ENCODE measurements around the gene RET.
A peak's percentile ranks its signal among the peaks of the same experiment; 100 is the strongest.

Gene RET

GRCh38 chr10:43127442-43127841, 50.6 kb downstream of the RET start:
- Histone ChIP-seq H3K4me3 (ENCODE audit: low read depth in 1 of 2, low read length in 2 of 2) (no peak overlapping the region), H3K27ac (ENCODE audit: low read length) (no peak overlapping the region), H3K9me3 (ENCODE audit: control insufficient read depth in 1 of 2, low read length in 2 of 2) (no peaks in the 10 kb centered on the region), H3K4me1 (ENCODE audit: control insufficient read depth in 1 of 2, insufficient read depth in 2 of 2, low read length in 2 of 2) (no peaks in the 10 kb centered on the region), H3K36me3 (ENCODE audit: control insufficient read depth in 1 of 2, insufficient read depth in 2 of 2, low read length in 2 of 2) (no peaks in the 10 kb centered on the region), H3K27me3 (ENCODE audit: low read depth, low read length) (no peaks in the 10 kb centered on the region)

- Histone ChIP-seq H3K9me3 (ENCODE audit: control insufficient read depth in 1 of 2, low read length in 2 of 2) (no peaks in the 10 kb centered on the region), H3K4me1 (ENCODE audit: control insufficient read depth in 1 of 2, insufficient read depth in 2 of 2, low read length in 2 of 2) (no peaks in the 10 kb centered on the region), H3K36me3 (ENCODE audit: control insufficient read depth in 1 of 2, insufficient read depth in 2 of 2, low read length in 2 of 2) (no peaks in the 10 kb centered on the region), H3K27ac (ENCODE audit: low read length) (no peak overlapping the region), H3K27me3 (ENCODE audit: low read depth, low read length) (no peaks in the 10 kb centered on the region), H3K4me3 (ENCODE audit: low read depth in 1 of 2, low read length in 2 of 2) (no peak overlapping the region)
These were observed 51.5 kb downstream of the RET start for GRCh38 chr10:43128331-43128730.

- Histone ChIP-seq H3K27ac (ENCODE audit: low read length) (peak overlapping the region; percentile 34), H3K9me3 (ENCODE audit: control insufficient read depth in 1 of 2, low read length in 2 of 2) (no peaks in the 10 kb centered on the region), H3K36me3 (ENCODE audit: control insufficient read depth in 1 of 2, insufficient read depth in 2 of 2, low read length in 2 of 2) (no peaks in the 10 kb centered on the region), H3K4me3 (ENCODE audit: low read depth in 1 of 2, low read length in 2 of 2) (no peak overlapping the region), H3K27me3 (ENCODE audit: low read depth, low read length) (no peaks in the 10 kb centered on the region), H3K4me1 (ENCODE audit: control insufficient read depth in 1 of 2, insufficient read depth in 2 of 2, low read length in 2 of 2) (no peaks in the 10 kb centered on the region)
These were observed 52.3 kb downstream of the RET start for GRCh38 chr10:43128958-43129706.

GRCh38 chr10:43130770-43131171, 53.9 kb downstream of the RET start:
- H3K9me3 ChIP-seq (ENCODE audit: control insufficient read depth in 1 of 2, low read length in 2 of 2), result no peaks in the 10 kb centered on the region

GRCh38 chr10:43131256-43131655, 54.4 kb downstream of the RET start:
- Histone ChIP-seq H3K27ac (ENCODE audit: low read length) (no peak overlapping the region), H3K4me1 (ENCODE audit: control insufficient read depth in 1 of 2, insufficient read depth in 2 of 2, low read length in 2 of 2) (no peaks in the 10 kb centered on the region), H3K36me3 (ENCODE audit: control insufficient read depth in 1 of 2, insufficient read depth in 2 of 2, low read length in 2 of 2) (no peaks in the 10 kb centered on the region), H3K9me3 (ENCODE audit: control insufficient read depth in 1 of 2, low read length in 2 of 2) (no peaks in the 10 kb centered on the region), H3K4me3 (ENCODE audit: low read depth in 1 of 2, low read length in 2 of 2) (no peak overlapping the region), H3K27me3 (ENCODE audit: low read depth, low read length) (no peaks in the 10 kb centered on the region)

More at GRCh38 chr10:43130770-43131171, 53.9 kb downstream of the RET start:
- Histone ChIP-seq H3K36me3 (ENCODE audit: control insufficient read depth in 1 of 2, insufficient read depth in 2 of 2, low read length in 2 of 2) (no peaks in the 10 kb centered on the region), H3K4me1 (ENCODE audit: control insufficient read depth in 1 of 2, insufficient read depth in 2 of 2, low read length in 2 of 2) (no peaks in the 10 kb centered on the region), H3K4me3 (ENCODE audit: low read depth in 1 of 2, low read length in 2 of 2) (no peak overlapping the region), H3K27me3 (ENCODE audit: low read depth, low read length) (no peaks in the 10 kb centered on the region), H3K27ac (ENCODE audit: low read length) (no peak overlapping the region)

- Histone ChIP-seq H3K27ac (ENCODE audit: low read length) (no peak overlapping the region), H3K4me3 (ENCODE audit: low read depth in 1 of 2, low read length in 2 of 2) (no peak overlapping the region), H3K27me3 (ENCODE audit: low read depth, low read length) (no peaks in the 10 kb centered on the region), H3K4me1 (ENCODE audit: control insufficient read depth in 1 of 2, insufficient read depth in 2 of 2, low read length in 2 of 2) (no peaks in the 10 kb centered on the region), H3K36me3 (ENCODE audit: control insufficient read depth in 1 of 2, insufficient read depth in 2 of 2, low read length in 2 of 2) (no peaks in the 10 kb centered on the region), H3K9me3 (ENCODE audit: control insufficient read depth in 1 of 2, low read length in 2 of 2) (no peaks in the 10 kb centered on the region)
These were observed 55.0 kb downstream of the RET start for GRCh38 chr10:43131906-43132305.

GRCh38 chr10:43132867-43133787, 56.3 kb downstream of the RET start:
- Histone ChIP-seq H3K4me1 (ENCODE audit: control insufficient read depth in 1 of 2, insufficient read depth in 2 of 2, low read length in 2 of 2) (no peaks in the 10 kb centered on the region), H3K36me3 (ENCODE audit: control insufficient read depth in 1 of 2, insufficient read depth in 2 of 2, low read length in 2 of 2) (no peaks in the 10 kb centered on the region), H3K27ac (ENCODE audit: low read length) (no peak overlapping the region), H3K4me3 (ENCODE audit: low read depth in 1 of 2, low read length in 2 of 2) (no peak overlapping the region), H3K27me3 (ENCODE audit: low read depth, low read length) (no peaks in the 10 kb centered on the region), H3K9me3 (ENCODE audit: control insufficient read depth in 1 of 2, low read length in 2 of 2) (no peaks in the 10 kb centered on the region)

GRCh38 chr10:43134126-43134905, 57.4 kb downstream of the RET start:
- Histone ChIP-seq H3K27ac (ENCODE audit: low read length) (no peak overlapping the region), H3K27me3 (ENCODE audit: low read depth, low read length) (no peaks in the 10 kb centered on the region)

GRCh38 chr10:43135064-43135463, 58.2 kb downstream of the RET start:
- no peak overlapping the region for H3K4me3 ChIP-seq (ENCODE audit: low read depth in 1 of 2, low read length in 2 of 2)
- H3K27ac ChIP-seq (ENCODE audit: low read length), result no peak overlapping the region
- peaks cover 0 to 9% of the 10 kb centered on the region in 2 donors for H3K4me1 ChIP-seq (ENCODE audit: control insufficient read depth in 1 of 2, insufficient read depth in 2 of 2, low read length in 2 of 2)
- no peaks in the 10 kb centered on the region for H3K36me3 ChIP-seq (ENCODE audit: control insufficient read depth in 1 of 2, insufficient read depth in 2 of 2, low read length in 2 of 2)
- H3K9me3 ChIP-seq (ENCODE audit: control insufficient read depth in 1 of 2, low read length in 2 of 2), result no peaks in the 10 kb centered on the region
- no peaks in the 10 kb centered on the region for H3K27me3 ChIP-seq (ENCODE audit: low read depth, low read length)

More at GRCh38 chr10:43134126-43134905, 57.4 kb downstream of the RET start:
- no peaks in the 10 kb centered on the region for H3K36me3 ChIP-seq (ENCODE audit: control insufficient read depth in 1 of 2, insufficient read depth in 2 of 2, low read length in 2 of 2)
- peaks cover 0 to 1% of the 10 kb centered on the region in 2 donors for H3K4me1 ChIP-seq (ENCODE audit: control insufficient read depth in 1 of 2, insufficient read depth in 2 of 2, low read length in 2 of 2)
- H3K4me3 ChIP-seq (ENCODE audit: low read depth in 1 of 2, low read length in 2 of 2), result no peak overlapping the region
- H3K9me3 ChIP-seq (ENCODE audit: control insufficient read depth in 1 of 2, low read length in 2 of 2), result no peaks in the 10 kb centered on the region

GRCh38 chr10:43135656-43136055, 58.8 kb downstream of the RET start:
- Histone ChIP-seq H3K4me3 (ENCODE audit: low read depth in 1 of 2, low read length in 2 of 2) (no peak overlapping the region), H3K36me3 (ENCODE audit: control insufficient read depth in 1 of 2, insufficient read depth in 2 of 2, low read length in 2 of 2) (no peaks in the 10 kb centered on the region), H3K27me3 (ENCODE audit: low read depth, low read length) (no peaks in the 10 kb centered on the region), H3K27ac (ENCODE audit: low read length) (no peak overlapping the region), H3K9me3 (ENCODE audit: control insufficient read depth in 1 of 2, low read length in 2 of 2) (no peaks in the 10 kb centered on the region), H3K4me1 (ENCODE audit: control insufficient read depth in 1 of 2, insufficient read depth in 2 of 2, low read length in 2 of 2) (peaks cover 0 to 10% of the 10 kb centered on the region in 2 donors)

GRCh38 chr10:43136432-43136831, 59.6 kb downstream of the RET start:
- no peaks in the 10 kb centered on the region for H3K9me3 ChIP-seq (ENCODE audit: control insufficient read depth in 1 of 2, low read length in 2 of 2)
- no peaks in the 10 kb centered on the region for H3K36me3 ChIP-seq (ENCODE audit: control insufficient read depth in 1 of 2, insufficient read depth in 2 of 2, low read length in 2 of 2)
- no peaks in the 10 kb centered on the region for H3K27me3 ChIP-seq (ENCODE audit: low read depth, low read length)
- no peak overlapping the region for H3K27ac ChIP-seq (ENCODE audit: low read length)
- H3K4me1 ChIP-seq (ENCODE audit: control insufficient read depth in 1 of 2, insufficient read depth in 2 of 2, low read length in 2 of 2), result peaks cover 0 to 10% of the 10 kb centered on the region in 2 donors
- no peak overlapping the region for H3K4me3 ChIP-seq (ENCODE audit: low read depth in 1 of 2, low read length in 2 of 2)
